Fibroblast of mammary gland (primary cell): ENCODE results near the gene AMBRA1.

Experiments used
- DNase-seq: peaks from one replicate; pipeline ENCODE4 v3.0.0-alpha.2; 2010; ENCODE audit warnings: low read depth
- H3K4me3 ChIP-seq: 2 replicates; pipeline ENCODE4 v1.5.1; 2011; ENCODE audit warnings: low read depth, mild to moderate bottlenecking, low read length, moderate library complexity; ENCODE audit not compliant: control insufficient read depth
- CTCF ChIP-seq: conservative IDR thresholded peaks from 2 replicates; pipeline ENCODE4 v1.5.1; 2011; ENCODE audit warnings: low read depth, low read length, inconsistent platforms; ENCODE audit not compliant: control insufficient read depth, insufficient read depth

Gene AMBRA1

GRCh38 chr11:46456269-46457001 is 137.4 kb downstream of the AMBRA1 start:
- DNase-seq, result no peak
- no peak for TF ChIP-seq CTCF
- no peak overlapping the region for H3K4me3 ChIP-seq

- no peak for TF ChIP-seq CTCF
- no peak for DNase-seq
- H3K4me3 ChIP-seq, result no peak overlapping the region
Observed at GRCh38 chr11:46455834-46456233, 138.0 kb downstream of the AMBRA1 start.

GRCh38 chr11:46452918-46453517 is 140.8 kb downstream of the AMBRA1 start:
- no peak for TF ChIP-seq CTCF
- H3K4me3 ChIP-seq, result no peak overlapping the region
- no peak for DNase-seq

- H3K4me3 ChIP-seq, result no peak overlapping the region
- TF ChIP-seq CTCF, result no peak
- DNase-seq, result no peak
Observed at GRCh38 chr11:46451759-46452158, 142.1 kb downstream of the AMBRA1 start.

- TF ChIP-seq CTCF, result no peak
- no peak for DNase-seq
- no peak overlapping the region for H3K4me3 ChIP-seq
Observed at GRCh38 chr11:46450846-46451477, 142.9 kb downstream of the AMBRA1 start.

GRCh38 chr11:46447544-46447943 is 146.3 kb downstream of the AMBRA1 start:
- no peak for TF ChIP-seq CTCF
- H3K4me3 ChIP-seq, result no peak overlapping the region
- DNase-seq, result no peak
